ENCODE results near the gene NYAP2.

- TF ChIP-seq ELK1 (IDR thresholded peaks at IDR 0.05; ENCODE audit: borderline replicate concordance, low read depth, low read length) = no peak
- TF ChIP-seq POLR2A (IDR thresholded peaks at IDR 0.05; ENCODE audit: low read depth, low read length) = no peak
These were observed 63.9 kb downstream of the NYAP2 start for GRCh38 chr2:225463449-225463848.
